Fibroblast of the aortic adventitia (primary cell): Measurements from ENCODE around the gene RANBP3. TPM values are rescaled to one million over a fixed set of nuclear protein-coding genes. Genes with fewer than 3 reads are reported as not detected.

Experiments
- DNase-seq: peaks from one replicate; pipeline ENCODE4 v3.0.0-alpha.2; 2010; ENCODE audit warnings: low read depth
- H3K4me3 ChIP-seq: 2 replicates; pipeline ENCODE4 v1.5.1; 2011; ENCODE audit warnings: low read depth, mild to moderate bottlenecking, control low read depth, low read length, moderate library complexity
- total RNA-seq: library from RNA; depleted of rRNA; stranded (reverse); fragments of >200 nt; gene quantifications from 2 replicates; pipeline ENCODE4 v1.2.3, GENCODE V29; 2012; ENCODE audit warnings: low replicate concordance
- TF ChIP-seq, protein P1 (sequence below): IDR thresholded peaks from 2 replicates; pipeline ENCODE4 v1.5.1; 2011; ENCODE audit warnings: mild to moderate bottlenecking, low read length, control low read depth, inconsistent platforms; ENCODE audit not compliant: insufficient read depth

Gene RANBP3
- total RNA-seq, 1 donor = 58.0 TPM

DNA sequence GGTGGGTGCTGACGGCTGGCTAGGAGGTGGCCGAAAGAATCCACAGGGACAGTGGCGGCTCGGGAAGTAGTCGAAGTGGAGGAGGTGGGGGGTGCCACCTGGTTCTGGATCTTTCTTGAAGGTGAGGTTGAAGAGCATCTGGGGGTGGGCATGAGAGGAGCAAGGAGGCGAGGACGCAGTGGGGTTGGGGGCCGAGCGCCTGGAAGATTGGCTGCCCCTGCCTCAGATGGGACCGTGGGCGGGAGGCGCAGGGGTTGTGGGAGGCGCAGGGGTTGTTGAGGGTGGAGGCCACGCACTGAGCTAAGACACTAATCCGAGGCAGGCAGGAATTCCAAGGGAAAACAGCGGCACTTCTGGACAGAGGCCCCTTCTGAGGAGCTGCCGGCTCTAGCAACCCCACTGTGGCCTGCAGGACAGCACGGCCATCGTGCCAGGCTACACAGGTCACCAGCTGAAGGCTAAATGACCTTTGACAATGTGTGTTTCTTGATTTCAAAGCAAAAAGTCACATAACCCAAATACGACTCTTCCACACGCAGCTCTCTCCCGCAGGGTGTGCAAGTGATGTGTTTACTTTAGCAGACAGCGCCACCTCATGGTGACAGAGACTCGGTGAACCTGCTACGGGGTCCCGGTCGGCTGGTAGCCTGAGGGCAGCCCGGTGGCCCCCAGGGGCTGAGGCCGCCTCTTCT lies 44.1 kb upstream of the RANBP3 start:
- H3K4me3 ChIP-seq = no peak overlapping the region
- TF ChIP-seq, protein P1, sequence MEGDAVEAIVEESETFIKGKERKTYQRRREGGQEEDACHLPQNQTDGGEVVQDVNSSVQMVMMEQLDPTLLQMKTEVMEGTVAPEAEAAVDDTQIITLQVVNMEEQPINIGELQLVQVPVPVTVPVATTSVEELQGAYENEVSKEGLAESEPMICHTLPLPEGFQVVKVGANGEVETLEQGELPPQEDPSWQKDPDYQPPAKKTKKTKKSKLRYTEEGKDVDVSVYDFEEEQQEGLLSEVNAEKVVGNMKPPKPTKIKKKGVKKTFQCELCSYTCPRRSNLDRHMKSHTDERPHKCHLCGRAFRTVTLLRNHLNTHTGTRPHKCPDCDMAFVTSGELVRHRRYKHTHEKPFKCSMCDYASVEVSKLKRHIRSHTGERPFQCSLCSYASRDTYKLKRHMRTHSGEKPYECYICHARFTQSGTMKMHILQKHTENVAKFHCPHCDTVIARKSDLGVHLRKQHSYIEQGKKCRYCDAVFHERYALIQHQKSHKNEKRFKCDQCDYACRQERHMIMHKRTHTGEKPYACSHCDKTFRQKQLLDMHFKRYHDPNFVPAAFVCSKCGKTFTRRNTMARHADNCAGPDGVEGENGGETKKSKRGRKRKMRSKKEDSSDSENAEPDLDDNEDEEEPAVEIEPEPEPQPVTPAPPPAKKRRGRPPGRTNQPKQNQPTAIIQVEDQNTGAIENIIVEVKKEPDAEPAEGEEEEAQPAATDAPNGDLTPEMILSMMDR = peak; percentile 67

GRCh38 chr19:6020972-6021805 lies 43.2 kb upstream of the RANBP3 start:
- TF ChIP-seq, protein P1 = no peak
- H3K4me3 ChIP-seq = no peak overlapping the region
- no peak for DNase-seq

More for the DNA sequence above, 44.1 kb upstream of the RANBP3 start:
- peak; percentile 75 for DNase-seq

DNA sequence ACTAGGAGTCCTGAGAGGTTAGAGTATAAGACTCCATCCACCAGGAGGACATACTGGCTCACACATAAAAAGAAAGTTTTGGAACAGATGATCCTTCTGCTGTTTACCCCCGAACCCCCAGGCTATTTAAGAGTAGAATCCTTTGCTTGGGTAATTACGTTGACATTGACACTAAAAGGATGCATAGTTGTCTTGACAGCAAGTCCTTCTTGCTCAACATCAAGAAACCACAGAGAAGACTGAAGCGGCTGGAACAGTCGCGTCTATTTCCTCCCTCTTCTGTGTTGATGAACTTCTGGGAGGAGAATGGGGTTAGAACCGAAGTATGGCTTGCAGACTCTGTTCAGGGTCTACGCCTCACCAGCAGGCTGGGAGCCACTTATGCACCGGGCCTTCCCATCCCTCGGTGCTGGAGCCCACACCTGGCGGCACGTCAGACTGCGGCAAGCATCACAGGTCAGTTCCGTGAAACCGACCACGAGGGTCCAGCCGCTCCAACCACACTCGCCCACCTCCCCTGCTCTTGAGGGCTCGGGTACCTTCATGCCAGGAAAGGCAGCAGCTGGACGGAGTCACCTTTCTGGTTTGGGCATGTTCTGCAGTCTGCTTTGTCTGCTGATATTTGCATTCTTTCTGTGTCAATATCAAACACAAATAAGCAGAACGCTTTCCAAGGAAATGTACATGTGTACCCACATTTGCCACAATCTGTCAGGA lies 42.4 kb upstream of the RANBP3 start:
- no peak overlapping the region for H3K4me3 ChIP-seq
- DNase-seq = no peak
- TF ChIP-seq, protein P1 = no peak

GRCh38 chr19:6018786-6019185 lies 40.8 kb upstream of the RANBP3 start:
- no peak overlapping the region for H3K4me3 ChIP-seq
- no peak for DNase-seq
- TF ChIP-seq, protein P1 = no peak

DNA sequence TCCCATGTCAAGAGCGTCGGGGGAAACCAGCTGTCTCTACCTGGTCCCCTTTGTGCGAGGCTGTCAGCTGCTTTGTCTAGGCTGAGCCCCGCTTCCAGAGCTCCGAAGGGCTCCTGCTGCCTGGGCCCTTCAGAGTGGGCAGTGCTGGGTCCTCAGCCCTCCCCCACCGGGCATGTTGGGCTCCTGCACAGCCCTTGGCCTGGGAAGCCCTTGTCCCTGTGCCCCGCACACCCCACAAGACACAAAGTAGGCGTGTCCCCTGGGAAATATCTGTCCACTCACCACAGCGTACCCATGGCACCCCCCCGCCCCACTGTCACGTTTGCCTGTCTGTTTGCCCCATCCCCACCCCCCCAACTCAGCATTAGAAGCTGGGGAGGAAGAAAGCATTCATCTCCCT lies 39.6 kb upstream of the RANBP3 start:
- TF ChIP-seq, protein P1 = no peak
- no peak for DNase-seq
- no peak overlapping the region for H3K4me3 ChIP-seq

DNA sequence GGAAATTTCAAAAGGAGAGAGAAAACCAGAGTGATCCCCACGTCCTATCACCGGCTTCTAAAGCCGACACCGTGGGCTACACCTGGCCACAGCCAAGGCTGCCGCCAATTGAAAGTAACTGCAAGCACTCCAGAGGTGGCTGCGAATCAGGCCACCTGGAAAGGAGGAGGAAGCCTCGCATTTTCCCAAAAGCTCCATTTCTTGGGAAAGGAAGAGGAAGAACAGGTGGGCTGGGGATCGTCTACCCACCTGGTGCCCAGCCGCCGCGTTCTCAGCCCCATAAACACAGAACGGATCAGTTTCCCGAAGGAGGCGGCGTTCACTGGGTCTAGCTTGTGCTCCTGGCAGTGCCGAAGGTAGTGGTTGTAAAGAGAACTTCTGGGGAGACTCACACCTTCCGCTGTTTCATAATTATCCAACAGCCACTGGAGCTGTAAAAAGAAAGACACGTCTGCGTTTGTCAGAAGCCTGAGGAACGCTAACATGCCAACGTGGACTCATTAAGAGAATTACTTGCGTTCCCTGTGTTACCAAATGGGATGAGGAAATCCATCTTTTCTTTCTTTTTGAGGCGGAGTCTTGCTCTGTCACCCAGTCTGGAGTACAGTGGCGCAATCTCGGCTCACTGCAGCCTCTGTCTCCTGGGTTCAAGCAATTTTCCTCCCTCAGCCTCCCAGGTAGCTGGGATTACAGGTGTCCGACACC lies 38.1 kb upstream of the RANBP3 start:
- TF ChIP-seq, protein P1 = no peak
- no peak for DNase-seq
- no peak overlapping the region for H3K4me3 ChIP-seq
